GM06990 (cell line): ENCODE results near the gene ASB16.

Experiments
- DNase-seq: peaks from one replicate; pipeline ENCODE4 v3.0.0-alpha.2; 2011; ENCODE audit not compliant: insufficient read length; ENCODE audit errors: extremely low read depth
- H3K27me3 ChIP-seq: replicated peaks from 2 replicates; pipeline ENCODE4 v1.6.0; 2011; ENCODE audit warnings: low read length; ENCODE audit not compliant: control insufficient read depth, insufficient read depth
- H3K36me3 ChIP-seq: 2 replicates; pipeline ENCODE4 v1.5.1; 2011; ENCODE audit warnings: low read length; ENCODE audit not compliant: control insufficient read depth, insufficient read depth
- H3K4me3 ChIP-seq: replicated peaks from 2 replicates; pipeline ENCODE4 v1.5.1; 2011; ENCODE audit warnings: low read depth, mild to moderate bottlenecking, control low read depth, low read length
- CTCF ChIP-seq: IDR thresholded peaks from 2 replicates; pipeline ENCODE4 v1.5.1; 2011; ENCODE audit warnings: low read length, control low read depth, mild to moderate bottlenecking, inconsistent platforms; ENCODE audit not compliant: insufficient read depth, poor library complexity, severe bottlenecking

ASB16 gene

GRCh38 chr17:44203731-44204440, 33.4 kb downstream of the ASB16 start:
- DNase-seq = no peak
- Histone ChIP-seq H3K36me3 (peaks cover 21% of the 10 kb centered on the region), H3K27me3 (no peaks in the 10 kb centered on the region), H3K4me3 (no peak overlapping the region)
- peak; percentile 89 for TF ChIP-seq CTCF

GRCh38 chr17:44204441-44204882, 34.0 kb downstream of the ASB16 start:
- no peak for TF ChIP-seq CTCF
- Histone ChIP-seq H3K27me3 (no peaks in the 10 kb centered on the region), H3K4me3 (no peak overlapping the region), H3K36me3 (peaks cover 25% of the 10 kb centered on the region)
- DNase-seq = no peak

- no peak for DNase-seq
- Histone ChIP-seq H3K27me3 (no peaks in the 10 kb centered on the region), H3K4me3 (no peak overlapping the region), H3K36me3 (peaks cover 32% of the 10 kb centered on the region)
- peak; percentile 24 for TF ChIP-seq CTCF
Measured at GRCh38 chr17:44205962-44206824, 35.7 kb downstream of the ASB16 start.

- TF ChIP-seq CTCF = no peak
- no peak for DNase-seq
- peaks cover 38% of the 10 kb centered on the region for H3K36me3 ChIP-seq
- no peak overlapping the region for H3K4me3 ChIP-seq
- H3K27me3 ChIP-seq = no peaks in the 10 kb centered on the region
Measured at GRCh38 chr17:44206825-44207155, 36.3 kb downstream of the ASB16 start.

GRCh38 chr17:44207319-44207718, 36.8 kb downstream of the ASB16 start:
- Histone ChIP-seq H3K36me3 (peaks cover 41% of the 10 kb centered on the region), H3K27me3 (no peaks in the 10 kb centered on the region), H3K4me3 (no peak overlapping the region)
- DNase-seq = no peak
- TF ChIP-seq CTCF = no peak
